DOHH2 (cell line): ENCODE measurements around the gene ARHGAP24.

Experiments
- EZH2phosphoT487 ChIP-seq: fragments of 200-600 bp; sonication (generic); IDR thresholded peaks from 2 replicates; pipeline ENCODE4 v1.6.1; 2017; ENCODE audit warnings: borderline replicate concordance, mild to moderate bottlenecking, antibody characterized with exemption, low read length, moderate library complexity, mixed read lengths
- TF ChIP-seq, protein P1 (sequence below): fragments of 200-600 bp; sonication (generic); IDR thresholded peaks from one replicate; pipeline ENCODE4 v1.5.1; 2014; ENCODE audit warnings: antibody characterized with exemption, mild to moderate bottlenecking, low read depth, low read length; ENCODE audit not compliant: poor library complexity, severe bottlenecking

- TF ChIP-seq, protein P1, sequence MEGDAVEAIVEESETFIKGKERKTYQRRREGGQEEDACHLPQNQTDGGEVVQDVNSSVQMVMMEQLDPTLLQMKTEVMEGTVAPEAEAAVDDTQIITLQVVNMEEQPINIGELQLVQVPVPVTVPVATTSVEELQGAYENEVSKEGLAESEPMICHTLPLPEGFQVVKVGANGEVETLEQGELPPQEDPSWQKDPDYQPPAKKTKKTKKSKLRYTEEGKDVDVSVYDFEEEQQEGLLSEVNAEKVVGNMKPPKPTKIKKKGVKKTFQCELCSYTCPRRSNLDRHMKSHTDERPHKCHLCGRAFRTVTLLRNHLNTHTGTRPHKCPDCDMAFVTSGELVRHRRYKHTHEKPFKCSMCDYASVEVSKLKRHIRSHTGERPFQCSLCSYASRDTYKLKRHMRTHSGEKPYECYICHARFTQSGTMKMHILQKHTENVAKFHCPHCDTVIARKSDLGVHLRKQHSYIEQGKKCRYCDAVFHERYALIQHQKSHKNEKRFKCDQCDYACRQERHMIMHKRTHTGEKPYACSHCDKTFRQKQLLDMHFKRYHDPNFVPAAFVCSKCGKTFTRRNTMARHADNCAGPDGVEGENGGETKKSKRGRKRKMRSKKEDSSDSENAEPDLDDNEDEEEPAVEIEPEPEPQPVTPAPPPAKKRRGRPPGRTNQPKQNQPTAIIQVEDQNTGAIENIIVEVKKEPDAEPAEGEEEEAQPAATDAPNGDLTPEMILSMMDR, result no peak
- TF ChIP-seq EZH2phosphoT487, result no peak
Measured at GRCh38 chr4:85873566-85873965, 398.6 kb downstream of the ARHGAP24 start.
